Measurements from ENCODE around the gene SDHAF3. TPM values are rescaled to one million over a fixed set of nuclear protein-coding genes. Genes with fewer than 3 reads are reported as not detected.
A peak's percentile ranks its signal among the peaks of the same experiment; 100 is the strongest.

Gene SDHAF3
- total RNA-seq, 2 donors from 2014 or later: 18.9 to 25.2 TPM

DNA sequence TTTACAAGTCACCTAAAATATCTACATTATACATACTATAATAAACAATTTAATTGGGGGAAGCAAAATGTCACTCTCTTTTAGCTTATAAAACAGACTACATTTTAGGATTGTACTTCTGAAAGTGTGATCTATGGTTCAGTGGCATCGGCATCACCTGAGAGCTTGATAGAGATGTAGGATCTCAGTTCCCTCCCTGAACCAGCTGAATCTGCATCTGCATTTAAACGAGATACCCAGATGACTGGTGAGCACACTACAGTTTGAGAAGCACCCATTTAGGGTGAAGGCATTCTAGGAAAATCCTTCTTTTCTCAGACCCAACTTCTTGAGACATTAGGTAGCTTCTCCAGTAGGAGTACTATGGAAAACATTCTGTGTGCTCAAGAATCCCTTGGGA lies 21.5 kb upstream of the SDHAF3 start:
- no peak overlapping the region for H3K27ac ChIP-seq
- H3K27me3 ChIP-seq: peaks cover 4% of the 10 kb centered on the region
- H3K9ac ChIP-seq (ENCODE audit: low read depth in 2 of 2, low read length in 2 of 2): no peak overlapping the region
- no peak overlapping the region for H3K4me3 ChIP-seq
- no peaks in the 10 kb centered on the region for H3K4me1 ChIP-seq
- intact Hi-C loops (cut with DNase I): no loop called here
- TF ChIP-seq CTCF (IDR thresholded peaks at IDR 0.05): no peak
- H3K36me3 ChIP-seq: no peaks in the 10 kb centered on the region
- no peaks in the 10 kb centered on the region for H3K9me3 ChIP-seq
- no peak for DNase-seq

DNA sequence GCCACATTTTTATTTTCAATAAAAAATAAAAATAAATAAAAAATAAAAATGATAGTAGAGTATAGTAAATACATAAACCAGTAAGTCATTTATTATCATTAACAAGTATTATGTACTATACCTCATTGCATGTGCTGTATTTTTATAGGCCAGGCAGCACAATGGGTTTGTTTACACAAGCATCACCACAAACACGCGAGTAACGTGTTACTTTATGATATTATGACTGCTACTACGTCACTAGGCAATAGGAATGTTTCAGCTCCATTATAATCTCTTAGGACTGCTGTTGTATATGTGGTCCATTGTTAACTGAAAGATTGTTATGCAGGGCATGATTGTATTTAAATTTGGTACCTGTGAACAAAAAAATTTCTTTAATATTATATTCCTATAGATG lies 20.8 kb upstream of the SDHAF3 start:
- H3K36me3 ChIP-seq: no peaks in the 10 kb centered on the region
- no peak for TF ChIP-seq CTCF (IDR thresholded peaks at IDR 0.05)
- DNase-seq: no peak
- H3K9me3 ChIP-seq: no peaks in the 10 kb centered on the region
- no peak overlapping the region for H3K4me3 ChIP-seq
- intact Hi-C loops (cut with DNase I): no loop called here
- no peak overlapping the region for H3K27ac ChIP-seq
- H3K4me1 ChIP-seq: no peaks in the 10 kb centered on the region
- H3K27me3 ChIP-seq: peaks cover 4% of the 10 kb centered on the region
- H3K9ac ChIP-seq (ENCODE audit: low read depth in 2 of 2, low read length in 2 of 2): no peak overlapping the region

GRCh38 chr7:97104719-97105238 lies 12.7 kb upstream of the SDHAF3 start:
- H3K27me3 ChIP-seq: no peaks in the 10 kb centered on the region
- intact Hi-C loops (cut with DNase I): loop anchor here (2.0 kb wide), 2 partner anchors 74 to 734 kb away; no protein-coding TSS in a partner anchor
- H3K4me1 ChIP-seq: no peaks in the 10 kb centered on the region
- no peaks in the 10 kb centered on the region for H3K9me3 ChIP-seq
- H3K4me3 ChIP-seq: no peak overlapping the region
- no peak overlapping the region for H3K9ac ChIP-seq (ENCODE audit: low read depth in 2 of 2, low read length in 2 of 2)
- no peak overlapping the region for H3K27ac ChIP-seq
- TF ChIP-seq CTCF (IDR thresholded peaks at IDR 0.05): peak; percentile 85
- peak; percentile 84 for DNase-seq
- no peaks in the 10 kb centered on the region for H3K36me3 ChIP-seq

GRCh38 chr7:97107192-97107800 lies 10.2 kb upstream of the SDHAF3 start:
- Histone ChIP-seq H3K27me3 (no peaks in the 10 kb centered on the region), H3K9me3 (no peaks in the 10 kb centered on the region), H3K36me3 (no peaks in the 10 kb centered on the region), H3K4me1 (no peaks in the 10 kb centered on the region), H3K27ac (no peak overlapping the region), H3K9ac (ENCODE audit: low read depth in 2 of 2, low read length in 2 of 2) (no peak overlapping the region), H3K4me3 (no peak overlapping the region)
- no peak for TF ChIP-seq CTCF (IDR thresholded peaks at IDR 0.05)
- intact Hi-C loops (cut with DNase I): no loop called here
- no peak for DNase-seq

- TF ChIP-seq CTCF (IDR thresholded peaks at IDR 0.05): no peak
- Histone ChIP-seq H3K9me3 (no peaks in the 10 kb centered on the region), H3K27ac (no peak overlapping the region), H3K9ac (ENCODE audit: low read depth in 2 of 2, low read length in 2 of 2) (no peak overlapping the region), H3K27me3 (no peaks in the 10 kb centered on the region), H3K4me1 (peaks cover 3% of the 10 kb centered on the region), H3K4me3 (no peak overlapping the region), H3K36me3 (no peaks in the 10 kb centered on the region)
- DNase-seq: peak; percentile 36
- intact Hi-C loops (cut with DNase I): no loop called here
These were observed 1.2 kb upstream of the SDHAF3 start for GRCh38 chr7:97116308-97116707.

All from colonic mucosa (tissue), 4 donors.